HCT116 (cell line): ENCODE results near the gene GPC5.

ENCODE experiments used
- CEBPB ChIP-seq: IDR thresholded peaks from 2 replicates; pipeline ENCODE4 v1.6.1; 2012; ENCODE audit warnings: low read depth
- EGR1 ChIP-seq: IDR thresholded peaks from 2 replicates; pipeline ENCODE4 v1.6.1; 2012; ENCODE audit warnings: low read depth
- EZH2 ChIP-seq: fragments of 200-600 bp; sonication (generic); IDR thresholded peaks from 2 replicates; pipeline ENCODE4 v1.6.1; 2017; ENCODE audit warnings: antibody characterized with exemption, mixed run types
- JUND ChIP-seq: IDR thresholded peaks from 2 replicates; pipeline ENCODE4 v1.6.1; 2012
- POLR2A ChIP-seq: IDR thresholded peaks from 2 replicates; pipeline ENCODE4 v1.7.0; 2011; ENCODE audit warnings: borderline replicate concordance; ENCODE audit not compliant: insufficient read depth, insufficient read length; ENCODE audit errors: extremely low read depth
- POLR2AphosphoS5 ChIP-seq: IDR thresholded peaks from 2 replicates; pipeline ENCODE4 v1.6.1; 2011; ENCODE audit warnings: mild to moderate bottlenecking, low read depth, low read length, moderate library complexity
- SIN3A ChIP-seq: IDR thresholded peaks from 2 replicates; pipeline ENCODE4 v1.6.1; 2012; ENCODE audit warnings: low read depth
- SP1 ChIP-seq: IDR thresholded peaks from 2 replicates; pipeline ENCODE4 v1.6.1; 2012; ENCODE audit warnings: low read depth
- SRF ChIP-seq: IDR thresholded peaks from 2 replicates; pipeline ENCODE4 v1.6.1; 2012; ENCODE audit warnings: low read depth
- TCF7L2 ChIP-seq: IDR thresholded peaks from 2 replicates; pipeline ENCODE4 v1.7.0; 2011; ENCODE audit warnings: borderline replicate concordance, inconsistent platforms; ENCODE audit not compliant: insufficient read depth, insufficient read length; ENCODE audit errors: extremely low read depth
- TF ChIP-seq, protein P1 (sequence below), 3 experiments: fragments of 200-600 bp in 1 of 3; sonication (generic) in 1 of 3; IDR thresholded peaks in 2 of 3; conservative IDR thresholded peaks in 1 of 3; 2 replicates each; pipeline ENCODE4 v1.5.1; 2012 to 2017; ENCODE audit warnings: low read depth in 2 of 3, low read length in 2 of 3, antibody characterized with exemption in 1 of 3, borderline replicate concordance in 1 of 3, control low read depth in 1 of 3, mild to moderate bottlenecking in 1 of 3, mixed read lengths in 1 of 3, mixed run types in 1 of 3, moderate library complexity in 1 of 3; ENCODE audit not compliant: insufficient read depth in 1 of 3
- TF ChIP-seq, protein P2 (sequence below): IDR thresholded peaks from 2 replicates; pipeline ENCODE4 v1.6.1; 2012; ENCODE audit warnings: low read depth
- TF ChIP-seq, protein P3 (sequence below): IDR thresholded peaks from 2 replicates; pipeline ENCODE4 v1.6.1; 2012
- TF ChIP-seq, protein P4 (sequence below): IDR thresholded peaks from 2 replicates; pipeline ENCODE4 v1.6.1; 2012

GRCh38 chr13:92473765-92474475, 1075.5 kb downstream of the GPC5 start:
- TF ChIP-seq, protein P1, sequence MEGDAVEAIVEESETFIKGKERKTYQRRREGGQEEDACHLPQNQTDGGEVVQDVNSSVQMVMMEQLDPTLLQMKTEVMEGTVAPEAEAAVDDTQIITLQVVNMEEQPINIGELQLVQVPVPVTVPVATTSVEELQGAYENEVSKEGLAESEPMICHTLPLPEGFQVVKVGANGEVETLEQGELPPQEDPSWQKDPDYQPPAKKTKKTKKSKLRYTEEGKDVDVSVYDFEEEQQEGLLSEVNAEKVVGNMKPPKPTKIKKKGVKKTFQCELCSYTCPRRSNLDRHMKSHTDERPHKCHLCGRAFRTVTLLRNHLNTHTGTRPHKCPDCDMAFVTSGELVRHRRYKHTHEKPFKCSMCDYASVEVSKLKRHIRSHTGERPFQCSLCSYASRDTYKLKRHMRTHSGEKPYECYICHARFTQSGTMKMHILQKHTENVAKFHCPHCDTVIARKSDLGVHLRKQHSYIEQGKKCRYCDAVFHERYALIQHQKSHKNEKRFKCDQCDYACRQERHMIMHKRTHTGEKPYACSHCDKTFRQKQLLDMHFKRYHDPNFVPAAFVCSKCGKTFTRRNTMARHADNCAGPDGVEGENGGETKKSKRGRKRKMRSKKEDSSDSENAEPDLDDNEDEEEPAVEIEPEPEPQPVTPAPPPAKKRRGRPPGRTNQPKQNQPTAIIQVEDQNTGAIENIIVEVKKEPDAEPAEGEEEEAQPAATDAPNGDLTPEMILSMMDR (IDR thresholded peaks at IDR 0.05 in 2 of 3, conservative IDR thresholded peaks at IDR 0.05 in 1 of 3; ENCODE audit: borderline replicate concordance in 1 of 3, insufficient read depth in 1 of 3, low read depth in 2 of 3, low read length in 2 of 3): no peak
- no peak for TF ChIP-seq POLR2A
- TF ChIP-seq EZH2: no peak
- TF ChIP-seq EGR1: no peak
- TF ChIP-seq TCF7L2: no peak
- no peak for TF ChIP-seq SIN3A
- TF ChIP-seq, protein P2, sequence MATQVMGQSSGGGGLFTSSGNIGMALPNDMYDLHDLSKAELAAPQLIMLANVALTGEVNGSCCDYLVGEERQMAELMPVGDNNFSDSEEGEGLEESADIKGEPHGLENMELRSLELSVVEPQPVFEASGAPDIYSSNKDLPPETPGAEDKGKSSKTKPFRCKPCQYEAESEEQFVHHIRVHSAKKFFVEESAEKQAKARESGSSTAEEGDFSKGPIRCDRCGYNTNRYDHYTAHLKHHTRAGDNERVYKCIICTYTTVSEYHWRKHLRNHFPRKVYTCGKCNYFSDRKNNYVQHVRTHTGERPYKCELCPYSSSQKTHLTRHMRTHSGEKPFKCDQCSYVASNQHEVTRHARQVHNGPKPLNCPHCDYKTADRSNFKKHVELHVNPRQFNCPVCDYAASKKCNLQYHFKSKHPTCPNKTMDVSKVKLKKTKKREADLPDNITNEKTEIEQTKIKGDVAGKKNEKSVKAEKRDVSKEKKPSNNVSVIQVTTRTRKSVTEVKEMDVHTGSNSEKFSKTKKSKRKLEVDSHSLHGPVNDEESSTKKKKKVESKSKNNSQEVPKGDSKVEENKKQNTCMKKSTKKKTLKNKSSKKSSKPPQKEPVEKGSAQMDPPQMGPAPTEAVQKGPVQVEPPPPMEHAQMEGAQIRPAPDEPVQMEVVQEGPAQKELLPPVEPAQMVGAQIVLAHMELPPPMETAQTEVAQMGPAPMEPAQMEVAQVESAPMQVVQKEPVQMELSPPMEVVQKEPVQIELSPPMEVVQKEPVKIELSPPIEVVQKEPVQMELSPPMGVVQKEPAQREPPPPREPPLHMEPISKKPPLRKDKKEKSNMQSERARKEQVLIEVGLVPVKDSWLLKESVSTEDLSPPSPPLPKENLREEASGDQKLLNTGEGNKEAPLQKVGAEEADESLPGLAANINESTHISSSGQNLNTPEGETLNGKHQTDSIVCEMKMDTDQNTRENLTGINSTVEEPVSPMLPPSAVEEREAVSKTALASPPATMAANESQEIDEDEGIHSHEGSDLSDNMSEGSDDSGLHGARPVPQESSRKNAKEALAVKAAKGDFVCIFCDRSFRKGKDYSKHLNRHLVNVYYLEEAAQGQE: no peak
- TF ChIP-seq SRF: no peak
- TF ChIP-seq POLR2AphosphoS5: no peak
- TF ChIP-seq SP1: no peak
- TF ChIP-seq, protein P3, sequence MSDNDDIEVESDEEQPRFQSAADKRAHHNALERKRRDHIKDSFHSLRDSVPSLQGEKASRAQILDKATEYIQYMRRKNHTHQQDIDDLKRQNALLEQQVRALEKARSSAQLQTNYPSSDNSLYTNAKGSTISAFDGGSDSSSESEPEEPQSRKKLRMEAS: no peak
- no peak for TF ChIP-seq JUND
- no peak for TF ChIP-seq CEBPB
- TF ChIP-seq, protein P4, sequence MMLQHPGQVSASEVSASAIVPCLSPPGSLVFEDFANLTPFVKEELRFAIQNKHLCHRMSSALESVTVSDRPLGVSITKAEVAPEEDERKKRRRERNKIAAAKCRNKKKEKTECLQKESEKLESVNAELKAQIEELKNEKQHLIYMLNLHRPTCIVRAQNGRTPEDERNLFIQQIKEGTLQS: no peak
